IPS DF 19.7 (cell line): ENCODE results near the gene TRIM40.
"Not testable (repeated sequence)": the region's sequence is repeated elsewhere in the genome, so short reads cannot be mapped to it uniquely, and the experiment has no call there.

Source experiments
- DNase-seq: peaks from one replicate; pipeline ENCODE4 v3.0.0-alpha.2; 2013; ENCODE audit warnings: low read depth, low spot score

TRIM40 gene

DNA sequence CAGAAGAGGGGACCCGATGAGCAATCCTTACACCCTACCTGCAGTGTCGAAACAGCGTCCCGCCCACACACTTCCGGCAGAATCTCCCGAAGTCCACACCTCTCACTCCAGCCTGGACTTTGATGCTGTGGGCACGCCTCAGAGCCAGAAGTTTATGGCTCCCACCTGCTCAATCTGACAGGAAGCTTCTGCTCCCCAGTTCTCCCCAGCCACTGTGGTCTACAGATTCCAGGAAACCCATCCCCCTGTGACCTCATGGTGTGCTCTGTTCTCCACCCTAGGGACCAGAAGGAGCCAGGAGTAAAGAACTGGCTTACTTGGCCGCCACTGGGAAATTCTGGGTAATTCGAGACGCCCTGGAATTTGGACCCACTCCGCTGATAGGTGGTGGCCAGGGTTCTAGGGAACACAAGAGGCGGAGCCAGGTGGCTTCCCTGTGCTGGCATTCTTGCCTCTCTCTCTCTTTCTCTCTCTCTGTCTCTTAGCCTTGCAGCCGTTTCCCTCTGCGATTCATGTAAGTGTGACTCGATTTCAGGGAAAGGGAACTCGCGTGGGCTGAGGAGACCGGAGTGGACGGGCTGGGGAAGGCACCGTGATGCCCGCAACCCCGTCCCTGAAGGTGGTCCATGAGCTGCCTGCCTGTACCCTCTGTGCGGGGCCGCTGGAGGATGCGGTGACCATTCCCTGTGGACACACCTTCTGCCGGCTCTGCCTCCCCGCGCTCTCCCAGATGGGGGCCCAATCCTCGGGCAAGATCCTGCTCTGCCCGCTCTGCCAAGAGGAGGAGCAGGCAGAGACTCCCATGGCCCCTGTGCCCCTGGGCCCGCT is 27.4 kb downstream of the TRIM40 start, which contains the start of gene TRIM15:
TSS of gene TRIM15 (plus strand) at position 457 of the 828 bp plus-strand sequence. CDS start at position 596, 139 bp downstream.
- DNase-seq, result peak; percentile 12

DNA sequence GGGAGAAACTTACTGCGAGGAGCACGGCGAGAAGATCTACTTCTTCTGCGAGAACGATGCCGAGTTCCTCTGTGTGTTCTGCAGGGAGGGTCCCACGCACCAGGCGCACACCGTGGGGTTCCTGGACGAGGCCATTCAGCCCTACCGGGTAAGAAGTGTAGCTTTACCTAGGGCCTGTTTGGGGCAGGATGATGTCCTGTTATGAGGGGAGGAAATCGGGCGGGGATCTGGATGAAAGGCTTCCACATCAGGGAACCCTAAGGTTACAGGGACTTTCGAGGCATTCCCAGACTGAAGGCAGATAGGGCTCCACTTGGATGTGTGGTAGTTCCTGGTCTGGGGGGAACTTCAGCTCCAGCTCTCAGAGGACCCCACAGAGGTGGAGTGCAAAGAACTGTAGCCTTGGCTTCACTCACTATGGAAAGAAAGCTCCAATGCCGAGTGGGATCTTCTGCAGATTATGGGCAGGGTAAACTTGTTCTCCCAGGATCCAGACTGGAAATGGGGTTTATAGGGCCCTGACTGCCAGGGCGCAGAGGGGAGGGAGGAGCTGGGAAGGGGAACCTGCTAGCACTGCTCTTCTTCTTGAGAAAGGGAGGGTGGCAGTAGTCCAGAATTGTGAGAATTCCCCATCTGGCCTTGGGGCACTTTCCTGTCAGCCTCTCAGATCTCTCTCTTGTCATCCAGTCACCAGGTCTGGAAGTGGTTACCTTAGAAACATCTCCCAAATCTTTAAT is 28.1 kb downstream of the TRIM40 start:
- DNase-seq, result no peak

DNA sequence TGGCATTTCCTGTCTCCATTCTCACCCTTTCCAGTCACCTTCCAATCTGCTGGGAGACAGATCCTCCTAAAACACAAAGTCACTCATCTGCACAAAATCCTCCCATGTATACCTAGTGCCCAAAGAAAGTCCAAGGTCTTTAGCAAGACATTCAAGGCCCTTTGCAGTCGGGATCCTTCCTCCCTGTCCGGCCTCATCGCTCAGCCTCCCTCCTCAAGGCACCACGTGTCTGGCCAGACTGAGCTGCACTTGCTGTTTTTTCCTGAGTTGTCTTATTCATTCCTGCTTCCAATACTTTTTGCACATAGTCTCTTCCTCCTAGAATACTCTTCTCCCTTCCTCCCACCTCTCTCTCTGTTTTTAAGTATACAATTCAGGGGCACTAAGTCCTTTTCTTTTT is 28.8 kb downstream of the TRIM40 start:
- no peak for DNase-seq

DNA sequence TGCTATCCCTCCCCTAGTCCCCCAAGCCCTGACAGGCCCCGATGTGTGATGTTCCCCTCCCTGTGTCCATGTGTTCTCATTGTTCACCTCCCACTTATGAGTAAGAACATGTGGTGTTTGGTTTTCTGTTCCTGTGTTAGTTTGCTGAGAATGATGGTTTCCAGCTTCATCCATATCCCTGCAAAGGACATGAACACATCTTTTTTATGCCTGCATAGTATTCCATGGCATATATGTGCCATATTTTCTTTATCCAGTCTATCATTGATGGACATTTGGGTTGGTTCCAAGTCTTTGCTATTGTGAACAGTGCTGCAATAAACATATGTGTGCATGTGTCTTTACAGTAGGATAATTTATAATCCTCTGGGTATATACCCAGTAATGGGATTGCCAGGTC is 29.3 kb downstream of the TRIM40 start:
- DNase-seq, result not testable (repeated sequence)

DNA sequence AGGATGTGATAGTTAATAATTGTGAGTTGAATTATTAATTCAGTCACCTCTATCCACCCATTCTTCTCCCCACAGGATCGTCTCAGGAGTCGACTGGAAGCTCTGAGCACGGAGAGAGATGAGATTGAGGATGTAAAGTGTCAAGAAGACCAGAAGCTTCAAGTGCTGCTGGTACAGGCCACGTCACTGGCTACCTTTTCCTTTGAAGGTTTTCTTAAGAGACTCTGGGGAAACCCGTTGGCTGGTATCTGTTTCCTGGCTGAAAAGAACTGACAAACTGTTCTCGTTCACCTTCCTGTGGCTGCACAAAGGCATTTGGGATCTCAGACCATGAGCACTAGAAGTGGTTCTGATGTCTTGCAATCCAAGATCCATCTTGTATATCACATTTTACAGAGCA is 31.2 kb downstream of the TRIM40 start:
- DNase-seq, result no peak

DNA sequence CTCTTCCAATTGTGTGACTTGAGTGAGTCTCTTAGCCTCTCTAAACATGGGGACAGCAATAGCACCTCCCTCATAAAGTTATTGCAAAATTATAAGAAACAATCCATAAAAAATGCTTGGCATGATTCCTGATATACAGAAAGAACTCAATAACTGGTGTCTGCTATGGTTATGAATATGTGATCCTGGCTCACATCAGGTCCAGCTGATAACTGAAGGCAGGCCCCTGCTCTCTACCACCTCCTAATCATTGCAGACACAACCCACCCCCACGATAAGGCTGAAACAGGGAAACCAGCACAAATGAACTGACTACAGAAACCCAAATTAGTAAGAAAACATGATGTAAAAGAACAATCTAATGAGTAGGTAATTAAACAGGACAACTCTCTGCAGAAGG is 32.8 kb downstream of the TRIM40 start:
- no peak for DNase-seq

DNA sequence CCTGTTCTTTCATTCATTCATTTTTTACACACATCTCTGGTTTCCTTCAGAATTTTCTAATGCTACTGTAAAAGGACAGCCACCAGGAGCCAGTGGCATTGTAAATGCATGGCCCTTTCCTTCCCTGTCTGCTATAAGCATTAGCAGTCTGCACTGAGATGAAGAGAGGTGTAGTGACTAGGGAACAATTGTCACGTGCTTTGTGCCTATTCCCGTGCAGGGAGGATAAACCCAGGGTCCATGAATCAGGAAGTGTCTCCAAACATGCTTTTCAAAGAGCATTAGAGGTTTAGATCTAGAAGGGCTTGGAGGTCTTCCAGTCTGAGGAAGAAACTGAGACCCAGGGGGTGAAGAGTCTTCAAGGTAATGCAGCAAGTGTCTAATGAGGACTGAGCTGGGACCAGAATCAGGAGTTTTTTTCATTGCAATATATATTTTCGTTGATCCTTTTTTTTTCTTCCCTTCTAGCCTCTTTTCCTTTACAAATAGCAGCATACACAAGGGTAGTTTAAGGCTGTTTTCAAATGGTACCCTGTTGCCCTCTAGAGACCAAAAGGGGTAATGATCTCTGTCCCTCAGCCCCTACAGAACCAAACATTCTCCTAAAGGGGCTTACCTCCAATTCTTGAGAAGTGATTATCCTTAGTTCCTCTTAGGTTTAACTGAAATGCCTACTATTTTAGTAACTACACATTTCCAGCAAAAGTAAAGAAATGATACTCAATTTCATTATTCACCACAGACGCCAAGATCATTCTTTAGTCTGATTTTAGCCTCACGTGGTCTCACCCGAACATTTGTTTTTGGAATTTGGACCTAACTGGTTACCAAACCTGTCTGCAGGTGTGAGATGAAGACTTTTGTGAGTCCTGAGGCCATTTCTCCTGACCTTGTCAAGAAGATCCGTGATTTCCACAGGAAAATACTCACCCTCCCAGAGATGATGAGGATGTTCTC is 34.0 kb downstream of the TRIM40 start:
- peak; percentile 30 for DNase-seq

DNA sequence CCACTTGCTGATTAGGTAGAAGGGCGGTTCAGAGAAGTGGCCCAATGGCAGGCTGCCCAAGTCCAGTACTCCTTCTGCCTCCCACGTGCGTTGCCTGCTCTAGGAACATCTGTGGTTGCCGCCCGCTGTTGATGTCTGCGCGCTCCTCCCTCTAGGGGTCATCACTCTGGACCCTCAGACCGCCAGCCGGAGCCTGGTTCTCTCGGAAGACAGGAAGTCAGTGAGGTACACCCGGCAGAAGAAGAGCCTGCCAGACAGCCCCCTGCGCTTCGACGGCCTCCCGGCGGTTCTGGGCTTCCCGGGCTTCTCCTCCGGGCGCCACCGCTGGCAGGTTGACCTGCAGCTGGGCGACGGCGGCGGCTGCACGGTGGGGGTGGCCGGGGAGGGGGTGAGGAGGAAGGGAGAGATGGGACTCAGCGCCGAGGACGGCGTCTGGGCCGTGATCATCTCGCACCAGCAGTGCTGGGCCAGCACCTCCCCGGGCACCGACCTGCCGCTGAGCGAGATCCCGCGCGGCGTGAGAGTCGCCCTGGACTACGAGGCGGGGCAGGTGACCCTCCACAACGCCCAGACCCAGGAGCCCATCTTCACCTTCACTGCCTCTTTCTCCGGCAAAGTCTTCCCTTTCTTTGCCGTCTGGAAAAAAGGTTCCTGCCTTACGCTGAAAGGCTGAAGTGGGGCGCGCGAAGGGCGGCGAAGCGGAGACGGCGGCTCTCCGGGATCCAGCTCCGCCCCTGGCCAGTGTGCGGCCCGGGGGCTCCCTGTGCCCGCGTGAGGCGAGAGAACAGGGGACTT is 35.9 kb downstream of the TRIM40 start:
- DNase-seq, result peak; percentile 30

DNA sequence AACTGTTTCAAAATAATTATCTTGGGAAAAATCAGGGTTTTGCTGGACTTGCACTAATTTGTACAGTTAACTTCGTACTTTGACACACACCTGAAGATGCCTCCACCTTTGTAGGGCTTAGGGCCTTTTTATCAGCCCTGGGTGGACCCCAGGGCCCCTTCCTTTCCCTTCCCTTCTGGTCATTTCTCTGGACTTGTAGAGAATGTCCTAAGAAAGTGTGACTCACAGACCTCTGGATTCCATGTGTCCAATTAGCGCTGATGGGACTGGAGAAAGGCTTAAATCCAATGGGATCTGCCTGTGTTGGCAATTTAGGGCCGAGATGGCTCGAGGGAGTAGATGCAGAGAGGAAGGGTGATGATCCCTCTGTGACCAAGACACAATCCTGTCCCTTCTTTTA is 36.7 kb downstream of the TRIM40 start:
- DNase-seq, result no peak

DNA sequence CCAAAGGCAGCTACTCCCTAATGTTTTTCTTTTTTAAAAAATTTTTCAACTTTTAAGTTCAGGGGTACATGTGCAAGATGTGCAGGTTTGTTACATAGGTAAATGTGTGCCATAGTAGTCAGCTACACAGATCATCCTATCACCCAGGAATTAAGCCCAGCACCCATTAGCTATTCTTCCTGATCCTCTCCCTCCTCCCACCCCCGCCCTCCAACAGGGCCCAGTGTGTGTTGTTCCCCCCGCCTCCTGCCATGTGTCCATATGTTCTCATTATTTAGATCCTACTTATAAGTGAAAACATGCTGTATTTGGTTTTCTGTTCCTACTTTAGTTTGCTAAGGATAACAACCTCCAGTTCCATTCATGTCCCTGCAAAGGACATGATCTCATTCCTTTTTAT is 39.8 kb downstream of the TRIM40 start:
- no peak for DNase-seq

DNA sequence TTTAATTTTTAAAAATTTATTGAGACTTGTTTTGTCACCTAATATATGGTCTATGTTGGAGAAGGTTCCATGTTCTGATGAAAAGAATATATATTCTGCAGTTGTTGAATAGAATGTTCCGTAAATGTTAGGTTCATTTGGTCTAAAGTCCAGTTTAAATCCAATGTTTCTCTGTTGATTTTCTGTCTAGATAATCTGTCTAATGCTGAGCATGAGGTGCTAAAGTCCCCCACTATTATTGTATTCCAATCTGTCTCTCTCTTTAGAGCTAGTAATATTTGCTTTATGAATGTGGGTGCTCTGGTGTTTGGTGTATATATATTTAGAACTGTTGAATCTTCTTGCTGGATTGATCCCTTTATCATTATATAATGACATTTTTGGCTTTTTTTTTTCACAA is 42.9 kb downstream of the TRIM40 start:
- DNase-seq, result no peak

DNA sequence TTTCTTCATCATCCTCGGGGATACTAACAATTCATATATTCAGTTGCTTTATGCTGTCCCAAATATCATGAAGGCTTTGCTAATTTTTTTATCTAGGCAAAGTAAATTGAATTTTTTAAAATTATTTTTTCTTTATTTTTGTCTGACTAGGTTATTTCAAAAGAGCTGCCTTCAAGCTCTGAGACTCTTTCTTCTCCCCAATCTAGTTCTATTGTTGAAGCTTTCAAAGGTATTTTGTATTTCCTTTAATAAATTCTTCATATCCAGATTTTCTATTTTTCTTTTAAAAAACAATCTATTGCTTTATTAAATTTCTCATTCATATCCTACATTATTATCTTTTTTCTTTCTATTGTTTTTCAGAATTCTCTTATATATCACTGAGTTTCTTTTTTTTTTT is 44.2 kb downstream of the TRIM40 start:
- no peak for DNase-seq

DNA sequence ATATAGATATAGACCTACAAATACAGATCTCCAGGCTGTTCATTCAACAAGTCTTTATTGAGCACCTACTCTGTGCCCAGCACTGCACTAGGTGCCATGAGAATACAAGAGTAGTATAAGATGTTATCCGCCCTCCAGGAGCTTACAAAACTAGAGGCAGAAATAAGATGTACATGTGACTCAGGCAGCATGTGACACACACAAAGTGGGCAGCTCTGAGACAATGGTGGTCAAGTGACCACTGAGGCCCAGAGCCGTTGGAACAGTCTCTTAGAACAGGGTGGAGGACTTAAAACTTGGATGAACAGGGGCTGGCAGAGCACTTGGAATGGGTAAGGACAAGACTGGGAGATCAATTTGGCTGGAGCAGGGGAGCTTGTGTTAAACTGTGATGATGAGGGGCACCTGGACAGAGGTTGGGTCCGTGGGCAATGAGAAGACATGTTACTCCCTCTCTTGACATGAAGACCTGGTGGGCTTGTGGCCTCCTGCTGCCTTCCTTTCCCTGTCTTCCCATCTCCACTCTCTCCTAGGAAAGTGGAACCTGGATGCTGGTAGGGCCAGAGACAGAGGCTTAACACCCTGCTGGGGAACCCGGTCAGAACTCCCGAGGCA is 48.6 kb downstream of the TRIM40 start:
- no peak for DNase-seq

DNA sequence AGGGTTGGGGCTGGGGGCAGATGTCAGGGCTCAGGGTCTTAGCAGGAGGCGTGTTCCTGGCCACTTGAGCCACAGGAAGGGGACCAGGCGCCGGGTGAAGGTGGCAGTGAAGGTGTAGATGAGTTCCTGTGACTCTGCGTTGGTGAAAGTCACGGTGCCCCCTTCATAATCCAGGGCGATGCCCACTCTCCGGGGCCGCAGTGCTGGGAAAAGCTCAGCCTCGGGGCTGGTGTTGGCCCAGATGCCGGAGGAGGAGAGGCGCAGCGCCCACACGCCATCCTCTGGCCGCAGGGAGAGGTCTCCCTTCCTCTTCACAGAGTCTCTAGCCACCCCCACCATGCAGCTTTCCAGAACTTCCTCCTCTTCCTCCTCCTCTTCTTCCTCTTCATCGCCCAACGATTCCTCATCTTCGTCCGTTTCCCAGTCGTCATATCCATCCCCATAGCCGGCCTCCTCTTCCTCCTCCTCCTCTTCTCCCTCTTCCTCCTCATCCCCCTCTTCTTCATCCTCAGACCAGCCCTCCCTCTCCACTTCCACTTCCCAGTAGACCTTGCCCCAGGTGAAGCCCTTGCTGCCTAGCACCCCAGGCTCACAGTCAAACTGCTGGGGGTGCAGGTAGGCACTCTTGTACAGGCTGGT is 50.0 kb downstream of the TRIM40 start:
- DNase-seq, result no peak

DNA sequence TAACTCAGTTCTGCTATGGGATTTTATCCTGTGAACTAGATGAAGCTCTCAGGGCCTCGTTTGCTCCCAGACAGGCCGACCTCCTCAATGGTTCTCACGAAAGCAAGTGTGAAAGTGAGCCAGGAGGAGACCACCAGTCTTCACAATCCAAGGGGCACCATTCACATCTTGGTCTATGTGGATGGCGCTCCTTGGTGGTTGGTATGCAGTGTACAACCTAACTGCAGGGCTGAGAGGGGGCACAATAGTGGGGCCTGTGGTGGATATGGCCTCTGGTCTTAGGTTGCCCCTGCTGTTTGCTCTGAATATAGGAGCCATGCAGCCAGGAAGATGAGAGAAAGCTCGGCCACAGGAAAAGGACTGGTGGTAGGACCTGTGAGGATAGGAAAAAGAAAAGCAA is 52.6 kb downstream of the TRIM40 start:
- DNase-seq, result no peak

DNA sequence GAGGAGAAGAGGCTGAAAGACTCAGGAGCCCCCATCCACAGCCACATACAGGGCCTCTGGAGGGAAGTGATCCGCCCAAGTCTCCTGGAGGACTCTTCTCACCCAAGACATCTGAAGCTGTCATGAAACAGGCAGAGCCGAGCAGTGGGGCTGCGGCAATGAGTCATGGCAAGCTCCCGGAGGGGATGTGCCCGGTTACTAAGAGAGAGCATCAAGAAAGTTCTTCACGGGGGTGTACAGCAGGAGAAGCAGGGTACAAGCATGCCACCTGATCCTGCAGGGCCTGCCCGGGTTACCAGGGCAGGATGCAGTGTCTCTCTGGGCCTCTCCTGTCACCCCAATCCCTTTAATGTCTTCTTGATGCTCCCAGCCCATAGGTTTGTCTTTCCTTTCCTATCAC is 56.1 kb downstream of the TRIM40 start:
- DNase-seq, result no peak

DNA sequence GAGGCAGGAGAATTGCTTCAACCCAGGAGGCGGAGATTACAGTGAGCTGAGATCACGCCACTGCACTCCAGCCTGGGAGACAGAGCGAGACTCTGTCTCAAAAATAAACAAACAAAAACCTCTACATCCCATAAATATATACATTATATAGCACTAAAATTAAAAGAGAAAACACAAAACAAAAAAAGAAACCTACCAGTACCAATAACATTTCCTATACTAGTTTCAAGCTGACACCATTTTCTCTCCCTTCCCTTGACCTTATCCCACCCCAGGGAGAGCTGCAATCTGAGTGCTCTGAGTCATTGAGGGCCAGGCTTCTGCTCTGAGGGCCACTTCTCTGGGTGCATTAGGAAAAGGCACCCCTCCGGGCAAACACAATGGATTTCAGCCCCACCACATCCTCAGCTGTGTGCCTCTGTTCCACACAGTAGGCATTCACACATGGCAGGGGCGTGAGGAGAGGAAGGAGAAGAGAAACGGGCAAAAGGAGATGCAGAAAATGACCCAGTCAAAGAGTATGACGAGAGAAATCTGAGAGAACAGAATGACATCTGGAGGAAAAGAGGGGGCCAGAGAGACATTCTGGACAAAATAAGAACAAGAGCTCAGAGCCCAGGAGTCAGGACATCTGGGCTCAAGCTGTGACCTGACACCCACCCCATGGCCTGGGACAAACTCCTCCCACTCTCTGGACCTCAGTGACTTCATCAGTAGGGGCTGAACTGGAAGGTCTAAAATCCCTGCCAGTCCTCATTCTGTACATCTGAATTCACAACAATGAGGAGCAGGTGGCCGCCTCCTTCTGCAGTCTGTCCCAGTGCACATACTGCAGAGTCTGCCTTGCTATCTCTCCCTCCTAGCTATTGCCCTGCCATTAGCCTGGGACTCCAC is 59.1 kb downstream of the TRIM40 start:
- DNase-seq, result no peak

DNA sequence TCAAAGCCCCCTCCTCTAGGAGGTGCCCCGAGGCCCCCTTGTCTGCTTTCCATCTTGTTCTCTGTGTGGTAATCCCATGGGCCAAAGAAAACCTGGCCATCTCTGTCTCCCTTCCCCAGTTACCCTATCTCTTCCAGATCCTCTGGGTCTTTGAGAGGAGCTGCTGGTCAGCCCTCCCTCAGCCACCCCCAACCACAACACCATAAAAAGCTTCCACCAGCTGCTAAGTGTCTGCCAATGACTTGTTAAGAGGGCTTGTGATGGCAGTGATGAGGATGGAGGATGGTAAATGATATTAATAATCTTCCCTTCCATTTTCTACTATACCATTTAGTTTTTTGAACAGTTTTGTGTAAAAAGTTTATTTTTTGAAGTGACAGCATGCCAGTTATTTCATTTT is 60.0 kb downstream of the TRIM40 start:
- no peak for DNase-seq

DNA sequence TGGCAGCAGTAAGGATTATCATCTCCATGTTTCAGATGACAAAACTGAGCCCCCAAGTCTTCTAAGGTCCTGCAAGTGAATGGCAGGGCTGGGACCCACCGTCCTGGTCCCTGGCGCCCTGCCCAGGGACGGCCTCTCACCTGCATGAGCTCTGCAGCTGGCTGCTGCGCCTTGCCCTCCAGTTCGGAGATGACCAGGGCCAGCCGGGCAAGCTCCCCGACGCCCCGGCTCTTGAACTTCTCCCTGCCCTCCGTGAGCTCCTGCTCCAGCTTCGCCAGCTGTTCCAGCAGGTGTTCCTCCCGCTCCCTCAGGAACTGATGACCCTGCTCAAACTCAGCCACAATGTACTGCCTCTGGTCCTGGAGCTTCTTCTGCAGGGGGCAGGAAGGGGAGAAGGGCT is 60.4 kb downstream of the TRIM40 start:
- DNase-seq, result no peak
